NCI-H146 (cell line): ENCODE measurements around the gene OCA2.
"Not testable (repeated sequence)": the region's sequence is repeated elsewhere in the genome, so short reads cannot be mapped to it uniquely, and the experiment has no call there.

Source experiments
- DNase-seq: peaks from one replicate; lab custom pipeline; 2025; lab: John Stamatoyannopoulos, UW

OCA2 gene

GRCh38 chr15:27723821-27724220 is 375.3 kb downstream of the OCA2 start:
- DNase-seq = peak; percentile 44

GRCh38 chr15:27722102-27722501 is 377.0 kb downstream of the OCA2 start:
- DNase-seq = peak; percentile 11

- DNase-seq = no peak
Observed at GRCh38 chr15:27714675-27715074, 384.4 kb downstream of the OCA2 start.

GRCh38 chr15:27713850-27714249 is 385.3 kb downstream of the OCA2 start:
- DNase-seq = not testable (repeated sequence)

GRCh38 chr15:27707257-27707656 is 391.9 kb downstream of the OCA2 start:
- DNase-seq = no peak

- DNase-seq = no peak
Observed at GRCh38 chr15:27706300-27706699, 392.8 kb downstream of the OCA2 start.

GRCh38 chr15:27705056-27705455 is 394.1 kb downstream of the OCA2 start:
- DNase-seq = no peak
